Endodermal cell (in vitro differentiated cells): ENCODE data around the gene LOXL3. TPM values are rescaled to one million over a fixed set of nuclear protein-coding genes. Genes with fewer than 3 reads are reported as not detected.
A peak's percentile ranks its signal among the peaks of the same experiment; 100 is the strongest.

Source experiments
- DNase-seq: peaks from one replicate; pipeline ENCODE4 v3.0.0-alpha.2; 2017
- H3K27ac ChIP-seq: 2 replicates; pipeline ENCODE4 v1.5.1; 2013; ENCODE audit warnings: mild to moderate bottlenecking, low read depth, low read length, moderate library complexity
- H3K27me3 ChIP-seq: 2 replicates; pipeline ENCODE4 v1.6.1; 2013; ENCODE audit warnings: mild to moderate bottlenecking, low read length, moderate library complexity; ENCODE audit not compliant: insufficient read depth, control insufficient read depth, poor library complexity, severe bottlenecking
- H3K36me3 ChIP-seq: 2 replicates; pipeline ENCODE4 v1.7.0; 2013; ENCODE audit warnings: mild to moderate bottlenecking, low read length, moderate library complexity; ENCODE audit not compliant: control insufficient read depth, insufficient read depth
- H3K4me1 ChIP-seq: one replicate; pipeline ENCODE4 v1.7.0; 2013; ENCODE audit warnings: low read length; ENCODE audit not compliant: control insufficient read depth, insufficient read depth
- H3K4me3 ChIP-seq: 2 replicates; pipeline ENCODE4 v1.5.1; 2013; ENCODE audit warnings: mild to moderate bottlenecking, low read length, moderate library complexity
- H3K9ac ChIP-seq: 2 replicates; pipeline ENCODE4 v1.6.1; 2013; ENCODE audit warnings: mild to moderate bottlenecking, low read length, moderate library complexity; ENCODE audit not compliant: poor library complexity, severe bottlenecking; ENCODE audit errors: extremely low read depth
- H3K9me3 ChIP-seq: 2 replicates; pipeline ENCODE4 v1.6.1; 2013; ENCODE audit warnings: mild to moderate bottlenecking, low read length, moderate library complexity; ENCODE audit not compliant: control insufficient read depth
- H3K27ac Mint-ChIP-seq: 2 replicates; pipeline ENCODE4 v1.8.0; 2020; ENCODE audit warnings: mixed read lengths
- H3K27me3 Mint-ChIP-seq: 2 replicates; pipeline ENCODE4 v1.8.0; 2021; ENCODE audit warnings: mild to moderate bottlenecking, mixed read lengths; ENCODE audit not compliant: insufficient read depth
- H3K36me3 Mint-ChIP-seq: 2 replicates; pipeline ENCODE4 v1.8.0; 2020; ENCODE audit warnings: low read depth, mixed read lengths
- H3K4me1 Mint-ChIP-seq: 2 replicates; pipeline ENCODE4 v1.8.0; 2020; ENCODE audit warnings: mixed read lengths
- H3K4me3 Mint-ChIP-seq: 2 replicates; pipeline ENCODE4 v1.8.0; 2020; ENCODE audit warnings: mild to moderate bottlenecking, moderate library complexity, mixed read lengths
- H3K9me3 Mint-ChIP-seq: 2 replicates; pipeline ENCODE4 v1.8.0; 2020; ENCODE audit warnings: mild to moderate bottlenecking, mixed read lengths
- CTCF ChIP-seq: fragments of 200-600 bp; sonication (generic); conservative IDR thresholded peaks from 2 replicates; pipeline ENCODE4 v1.5.0; 2021; ENCODE audit warnings: antibody characterized with exemption, mild to moderate bottlenecking
- WGBS, 2 experiments: methylation state at CpG; one replicate each; pipeline versions ENCODE4 v1.1.5 to v1.1.7; 2013; ENCODE audit warnings: missing lambda C conversion rate in 2 of 2, mixed read lengths in 1 of 2; ENCODE audit not compliant: insufficient coverage in 1 of 2, insufficient read length in 1 of 2; 5-methylcytosine and 5-hydroxymethylcytosine counted together
- total RNA-seq, 2 donors: library from RNA; stranded (reverse); fragmentation: NEBNext Ultra II Directional in 1 of 2; extraction: Animal tissue kit (Norgen Biotek cat#: 25700) in 1 of 2; gene quantifications; 2 replicates in 1 of 2; 3 replicates in 1 of 2; pipeline ENCODE4 v1.2.1, GENCODE V29; 2021

LOXL3 gene
- total RNA-seq, 2 donors from 2014 or later: 5.4 to 7.6 TPM

GRCh38 chr2:74555610-74556103 is 1.9 kb upstream of the LOXL3 start:
- Mint-ChIP-seq H3K36me3 (peaks cover 6% of the 10 kb centered on the region), H3K4me1 (peaks cover 14% of the 10 kb centered on the region), H3K4me3 (peak overlapping the region; percentile 88), H3K9me3 (no peaks in the 10 kb centered on the region), H3K27ac (no peak overlapping the region), H3K27me3 (peaks cover 71% of the 10 kb centered on the region)
- no peak overlapping the region for H3K27ac ChIP-seq
- no peaks in the 10 kb centered on the region for H3K4me1 ChIP-seq
- H3K27me3 ChIP-seq: peaks cover 59% of the 10 kb centered on the region
- peak overlapping the region; percentile 96 for H3K4me3 ChIP-seq
- H3K9ac ChIP-seq: no peak overlapping the region
- TF ChIP-seq CTCF: no peak
- H3K36me3 ChIP-seq: no peaks in the 10 kb centered on the region
- DNase-seq: peak; percentile 58
- 72 to 77% methylated on average over 12 to 17 of the region's 17 CpGs for WGBS, 2 experiments
- no peaks in the 10 kb centered on the region for H3K9me3 ChIP-seq

- no peak overlapping the region for H3K27ac ChIP-seq
- H3K36me3 Mint-ChIP-seq: peaks cover 6% of the 10 kb centered on the region
- peak overlapping the region; percentile 92 for H3K27ac Mint-ChIP-seq
- WGBS, 2 experiments: 2 to 3% methylated on average over 22 to 58 of the region's 58 CpGs
- TF ChIP-seq CTCF: peak; percentile 28
- no peaks in the 10 kb centered on the region for H3K4me1 ChIP-seq
- peak overlapping the region; percentile 96 for H3K4me3 ChIP-seq
- no peaks in the 10 kb centered on the region for H3K9me3 Mint-ChIP-seq
- peak overlapping the region; percentile 88 for H3K4me3 Mint-ChIP-seq
- H3K4me1 Mint-ChIP-seq: peaks cover 7% of the 10 kb centered on the region
- peak overlapping the region; percentile 60 for H3K9ac ChIP-seq
- peak; percentile 85 for DNase-seq
- no peaks in the 10 kb centered on the region for H3K9me3 ChIP-seq
- peaks cover 66% of the 10 kb centered on the region for H3K27me3 ChIP-seq
- H3K27me3 Mint-ChIP-seq: peaks cover 71% of the 10 kb centered on the region
- H3K36me3 ChIP-seq: no peaks in the 10 kb centered on the region
Observed at GRCh38 chr2:74554820-74555531, 1.2 kb upstream of the LOXL3 start.

GRCh38 chr2:74552914-74553811 is 579 bp downstream of the LOXL3 start:
- no peak for TF ChIP-seq CTCF
- Mint-ChIP-seq H3K27ac (peak overlapping the region; percentile 75), H3K27me3 (peaks cover 81% of the 10 kb centered on the region), H3K4me1 (peaks cover 12% of the 10 kb centered on the region), H3K9me3 (no peaks in the 10 kb centered on the region), H3K36me3 (peaks cover 6% of the 10 kb centered on the region), H3K4me3 (peak overlapping the region; percentile 88)
- peak overlapping the region; percentile 90 for H3K27ac ChIP-seq
- no peaks in the 10 kb centered on the region for H3K9me3 ChIP-seq
- H3K27me3 ChIP-seq: peaks cover 84% of the 10 kb centered on the region
- H3K9ac ChIP-seq: no peak overlapping the region
- no peaks in the 10 kb centered on the region for H3K36me3 ChIP-seq
- DNase-seq: peak; percentile 82
- H3K4me1 ChIP-seq: no peaks in the 10 kb centered on the region
- H3K4me3 ChIP-seq: peak overlapping the region; percentile 96
- 33 to 40% methylated on average over 16 to 27 of the region's 27 CpGs for WGBS, 2 experiments
